Skeletal muscle cell (primary cell): ENCODE data around the gene TNRC6C.
A peak's percentile ranks its signal among the peaks of the same experiment; 100 is the strongest.

ENCODE experiments used
- DNase-seq: peaks from one replicate; pipeline ENCODE4 v3.0.0-alpha.2; 2010; ENCODE audit warnings: low read depth
- H3K4me3 ChIP-seq: 2 replicates; pipeline ENCODE4 v1.5.1; 2011; ENCODE audit warnings: low read depth, mild to moderate bottlenecking, control low read depth, low read length, moderate library complexity

The TNRC6C gene

DNA sequence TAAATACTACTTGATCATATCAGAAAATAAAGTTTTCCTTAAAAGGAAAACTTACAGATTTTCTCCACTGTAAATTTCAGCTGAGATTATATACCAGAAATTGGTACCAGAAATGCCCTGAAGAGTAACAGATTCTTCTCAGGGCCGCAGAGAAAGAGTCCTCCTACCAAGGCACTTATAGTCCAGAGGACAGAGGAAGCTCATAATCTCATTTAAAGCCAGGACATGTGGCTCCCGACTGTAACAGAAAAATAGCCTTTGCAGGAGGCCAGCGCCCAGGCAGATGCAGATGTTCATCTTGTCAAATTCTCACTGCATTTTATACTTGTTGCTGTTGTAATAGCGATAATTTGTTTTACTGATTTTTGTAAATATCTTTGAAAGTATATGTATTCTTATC lies 43.7 kb downstream of the TNRC6C start:
- DNase-seq, result no peak
- no peak overlapping the region for H3K4me3 ChIP-seq

DNA sequence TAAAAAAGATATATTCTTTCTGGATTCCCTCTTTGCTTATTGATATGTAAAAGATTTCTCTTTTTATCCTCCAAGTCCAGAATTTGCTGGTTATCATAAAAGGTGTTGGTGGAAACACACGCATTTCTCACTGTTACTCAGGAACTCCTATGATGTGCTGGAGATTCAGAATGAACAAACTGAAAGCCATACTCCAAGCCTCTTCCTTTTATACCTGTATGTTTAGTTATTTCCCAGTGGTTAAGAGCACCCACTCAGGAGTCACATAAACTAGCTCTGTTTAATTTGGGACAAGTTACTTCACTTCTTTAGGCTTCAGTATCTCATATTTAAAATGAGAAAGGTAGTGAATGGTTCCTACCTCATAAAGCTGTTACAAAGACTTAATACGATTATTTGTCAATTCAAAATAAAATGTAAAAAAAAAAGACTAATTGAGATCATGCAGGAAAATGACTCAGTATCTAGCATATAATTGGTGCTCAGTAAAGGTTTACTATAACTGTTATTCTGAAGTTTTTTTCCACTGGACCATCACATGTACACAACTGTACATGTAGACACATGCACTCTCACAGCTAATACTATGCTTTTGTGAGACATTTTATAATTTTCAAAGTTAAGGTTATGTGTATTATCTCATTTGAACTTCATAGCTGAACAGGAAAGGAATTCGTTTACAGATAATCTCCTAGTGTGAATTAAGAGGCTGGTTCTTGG lies 47.1 kb downstream of the TNRC6C start:
- no peak overlapping the region for H3K4me3 ChIP-seq
- DNase-seq, result no peak

DNA sequence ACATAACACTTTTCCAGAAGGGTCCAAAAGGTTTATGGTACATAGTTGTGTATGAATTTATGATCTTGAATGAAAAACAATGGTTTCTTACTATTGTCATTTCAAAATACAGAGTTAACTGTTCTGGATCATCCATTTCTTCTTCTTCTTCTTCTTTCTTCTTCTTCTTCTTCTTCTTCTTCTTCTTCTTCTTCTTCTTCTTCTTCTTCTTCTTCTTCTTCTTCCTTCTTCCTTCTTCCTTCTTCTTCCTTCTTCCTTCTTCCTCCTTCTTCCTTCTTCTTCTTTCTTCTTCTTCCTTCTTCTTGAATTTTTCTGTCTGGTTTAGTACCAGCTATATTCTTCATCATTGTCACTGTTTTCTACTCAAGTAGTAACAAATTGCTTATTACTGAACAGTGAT lies 47.8 kb downstream of the TNRC6C start:
- no peak for DNase-seq
- H3K4me3 ChIP-seq, result no peak overlapping the region

DNA sequence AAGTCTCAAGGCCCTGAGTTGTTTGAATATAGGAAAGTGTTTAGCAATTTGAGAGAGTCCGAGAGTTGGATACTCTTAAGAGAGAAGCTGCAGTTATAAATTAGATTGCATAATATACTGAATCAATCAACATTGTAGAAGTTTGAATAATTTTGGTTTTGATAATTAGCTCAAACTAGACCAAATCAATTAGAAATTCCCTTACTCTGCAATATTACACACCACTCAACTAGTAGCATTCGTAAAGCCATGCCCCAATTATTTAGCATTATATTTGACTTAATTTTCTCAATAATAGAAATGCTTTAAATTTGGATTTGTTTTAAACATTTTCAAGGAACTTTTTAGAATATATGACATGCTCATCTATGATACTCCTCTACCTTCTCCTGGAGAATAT lies 49.1 kb downstream of the TNRC6C start:
- no peak for DNase-seq
- no peak overlapping the region for H3K4me3 ChIP-seq

DNA sequence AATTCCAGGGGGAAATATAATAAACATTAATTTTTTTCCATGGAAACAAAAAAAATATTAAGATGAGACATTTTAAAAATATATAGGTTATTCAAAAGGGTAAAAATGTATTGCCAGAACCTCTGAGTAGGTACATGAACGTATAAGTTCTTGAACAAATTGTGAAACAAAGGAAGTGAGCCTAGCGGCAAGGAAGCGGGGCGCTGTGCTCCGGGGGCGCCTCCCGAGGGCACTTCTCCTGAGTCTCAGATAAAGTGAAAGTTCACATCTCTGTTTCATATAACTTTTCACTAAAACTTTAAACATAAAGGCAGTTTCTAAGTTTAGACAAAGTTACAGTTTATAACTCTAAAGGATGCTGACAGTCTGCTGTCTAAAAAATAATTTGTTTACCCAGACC lies 52.3 kb downstream of the TNRC6C start:
- no peak for DNase-seq
- H3K4me3 ChIP-seq, result no peak overlapping the region

DNA sequence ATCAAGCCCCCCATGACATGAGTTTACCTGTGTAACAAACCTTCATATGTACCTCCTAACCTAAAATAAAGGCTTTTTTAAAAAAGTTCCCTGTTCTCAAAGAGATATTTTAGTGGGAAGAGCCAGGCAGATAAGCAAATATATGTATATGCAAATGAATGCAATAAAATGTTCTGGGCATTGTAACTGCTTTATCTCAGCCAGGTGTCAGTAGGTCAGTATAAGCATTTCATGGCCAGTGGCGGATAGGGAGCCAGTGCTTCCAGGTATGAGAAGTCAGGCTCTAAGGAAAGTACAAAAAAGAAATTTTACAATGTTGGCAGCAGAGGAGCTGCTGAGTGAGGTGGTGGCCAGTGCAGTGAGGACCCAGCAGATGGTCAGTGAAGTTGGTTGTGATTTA lies 53.9 kb downstream of the TNRC6C start:
- H3K4me3 ChIP-seq, result no peak overlapping the region
- no peak for DNase-seq

DNA sequence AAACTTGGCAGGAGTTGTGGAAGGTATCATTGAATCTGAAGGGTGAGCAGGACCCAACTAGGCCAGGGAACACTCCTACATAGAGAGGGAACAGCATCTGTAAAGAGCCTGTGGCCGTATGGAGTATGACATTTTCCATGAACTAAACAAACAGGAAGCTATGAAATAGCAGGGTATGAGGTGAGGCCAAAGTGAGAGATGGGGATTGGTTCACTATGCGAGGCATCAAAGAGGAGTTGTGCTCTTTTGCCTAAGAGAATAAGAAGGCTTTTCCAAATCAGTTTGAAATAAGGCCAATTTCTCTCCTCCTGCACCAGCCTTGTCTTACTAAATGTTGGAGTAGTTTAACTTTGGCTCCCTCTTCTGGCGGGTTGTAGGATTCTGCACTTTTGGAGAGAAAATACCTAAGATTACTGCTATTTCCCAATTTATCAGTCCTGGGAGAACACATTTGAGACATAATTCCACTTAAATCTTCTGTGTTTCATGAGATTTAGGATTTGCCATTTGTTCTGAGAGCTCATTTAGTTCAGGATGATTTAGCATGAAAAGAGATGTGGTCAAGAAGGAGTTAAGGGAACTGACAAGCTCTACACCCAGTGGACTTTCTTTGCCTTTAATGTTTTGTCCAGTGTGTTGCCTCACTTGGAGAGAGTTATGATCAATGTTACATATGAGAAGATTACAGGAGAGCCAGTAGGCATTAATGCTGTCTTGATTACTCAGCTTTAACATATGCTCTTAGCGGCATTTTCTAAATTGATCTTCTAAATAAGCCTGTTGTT lies 55.4 kb downstream of the TNRC6C start:
- no peak overlapping the region for H3K4me3 ChIP-seq
- DNase-seq, result no peak

DNA sequence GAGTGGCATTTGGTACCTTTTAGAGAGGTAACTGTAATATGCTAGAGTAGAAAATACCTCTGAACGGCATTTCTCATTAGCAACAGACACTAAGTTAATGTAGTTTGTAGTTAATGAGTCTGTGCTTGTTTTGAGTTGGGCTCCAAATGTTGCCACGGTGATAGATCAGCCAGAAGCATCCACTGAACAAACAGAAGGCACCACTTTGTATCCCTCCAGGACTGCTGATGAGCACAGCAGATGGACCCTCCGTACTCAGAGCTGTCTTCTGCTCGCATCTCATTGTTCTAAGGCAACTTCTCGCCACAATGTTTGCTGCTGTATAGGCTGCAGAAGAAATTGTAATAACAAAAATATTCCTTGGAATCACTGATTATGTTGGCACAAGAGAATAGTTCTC lies 56.1 kb downstream of the TNRC6C start:
- DNase-seq, result no peak
- no peak overlapping the region for H3K4me3 ChIP-seq

DNA sequence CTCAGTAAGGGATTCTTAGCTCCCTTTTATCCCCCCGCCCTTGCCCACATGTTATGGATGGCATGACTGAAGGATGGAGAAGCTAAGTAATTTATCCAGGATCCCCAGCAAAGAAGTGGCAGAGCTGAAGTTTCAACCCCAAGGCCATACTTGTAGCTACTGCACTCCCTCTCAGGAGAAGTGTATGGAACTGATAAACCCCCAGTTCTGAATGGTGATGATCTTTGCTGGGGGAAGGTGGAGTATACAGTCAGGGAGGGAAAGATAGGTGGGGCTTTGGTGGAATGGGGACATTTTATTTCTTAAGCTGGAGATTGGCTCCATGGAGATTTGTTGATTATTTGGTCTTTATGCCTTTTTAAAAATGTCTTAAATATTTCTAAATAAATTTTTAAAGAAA lies 58.3 kb downstream of the TNRC6C start:
- no peak overlapping the region for H3K4me3 ChIP-seq
- DNase-seq, result no peak

DNA sequence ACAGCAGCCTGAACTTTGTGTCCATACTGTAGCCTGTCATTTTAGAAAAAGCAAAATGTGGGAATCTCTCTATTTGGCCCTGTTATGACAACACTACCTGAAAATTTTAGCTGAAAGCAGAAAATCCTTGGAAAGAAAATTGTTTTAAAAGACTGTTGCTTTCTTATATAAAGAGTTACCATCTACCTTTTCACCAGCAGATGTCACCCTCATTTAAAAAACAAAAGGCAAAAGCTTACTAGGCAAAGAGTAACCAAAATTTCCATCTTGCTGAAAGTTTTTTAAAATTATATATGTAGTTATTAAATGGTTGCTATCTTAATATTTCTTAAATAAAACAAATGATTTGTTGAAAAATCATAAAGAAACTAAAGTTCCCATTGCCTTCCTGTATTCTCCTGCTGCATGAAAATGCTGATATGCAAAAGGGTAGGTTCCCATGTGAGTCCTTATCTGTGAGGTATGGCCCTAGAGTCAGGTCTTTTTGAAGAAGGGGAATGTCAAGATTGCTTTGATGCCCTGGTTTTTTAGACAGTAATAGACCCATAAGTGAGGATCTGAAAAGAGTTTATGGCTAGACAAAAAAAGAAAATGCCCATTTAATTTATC lies 61.0 kb downstream of the TNRC6C start:
- no peak for DNase-seq
- no peak overlapping the region for H3K4me3 ChIP-seq

DNA sequence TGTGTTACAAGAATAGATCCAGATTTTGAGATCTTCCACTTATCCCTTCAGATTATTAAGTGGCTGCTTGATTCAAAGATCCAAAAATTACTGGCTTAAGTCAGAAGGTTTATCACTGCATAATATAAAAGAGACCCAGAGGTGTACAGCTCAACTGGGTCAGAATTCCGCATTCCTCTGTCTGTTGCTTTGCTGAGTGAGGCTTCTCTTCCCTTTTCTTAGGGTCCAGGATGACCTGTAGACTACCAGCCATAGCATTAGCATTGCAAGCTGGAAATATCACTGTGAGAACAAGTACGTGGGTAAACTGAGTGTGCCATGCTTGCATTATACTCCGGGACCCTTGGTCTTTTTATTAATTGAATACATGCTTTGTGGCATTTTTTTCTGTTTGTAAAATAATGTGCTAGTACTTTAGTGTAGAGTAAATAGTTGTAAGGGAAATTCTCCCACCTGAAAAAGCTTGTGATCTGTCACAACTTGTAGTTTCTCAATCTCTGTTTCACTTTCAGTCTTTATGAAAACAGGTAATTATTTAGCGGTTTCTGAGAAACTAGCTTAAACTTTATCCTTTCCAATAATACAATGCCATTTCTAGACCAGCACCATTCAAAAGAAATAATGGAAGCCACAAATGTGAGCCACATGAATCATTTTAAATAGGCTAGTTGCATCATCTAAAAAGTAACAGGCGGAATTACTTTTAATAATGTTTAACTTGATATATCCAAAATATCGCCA lies 61.6 kb downstream of the TNRC6C start:
- no peak for DNase-seq
- H3K4me3 ChIP-seq, result no peak overlapping the region

DNA sequence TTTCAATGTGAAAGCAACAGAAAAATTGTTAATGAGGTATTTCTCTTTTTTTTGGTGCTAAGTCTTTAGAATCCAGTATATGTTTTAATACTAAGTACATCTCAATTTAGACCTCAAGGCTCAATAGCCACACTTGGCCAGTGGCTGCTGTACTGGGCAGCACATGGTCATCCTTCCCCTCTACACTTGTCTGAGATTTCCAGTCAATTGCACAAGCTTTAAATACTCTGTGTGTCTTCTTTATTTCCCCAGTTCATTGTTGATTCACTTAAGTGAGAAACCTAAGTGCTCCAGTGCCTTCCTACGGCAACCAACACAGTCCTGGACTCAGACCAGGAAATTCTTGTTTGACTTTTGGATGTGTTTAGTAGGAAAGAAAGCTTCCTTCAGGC lies 62.2 kb downstream of the TNRC6C start:
- no peak overlapping the region for H3K4me3 ChIP-seq
- DNase-seq, result no peak

DNA sequence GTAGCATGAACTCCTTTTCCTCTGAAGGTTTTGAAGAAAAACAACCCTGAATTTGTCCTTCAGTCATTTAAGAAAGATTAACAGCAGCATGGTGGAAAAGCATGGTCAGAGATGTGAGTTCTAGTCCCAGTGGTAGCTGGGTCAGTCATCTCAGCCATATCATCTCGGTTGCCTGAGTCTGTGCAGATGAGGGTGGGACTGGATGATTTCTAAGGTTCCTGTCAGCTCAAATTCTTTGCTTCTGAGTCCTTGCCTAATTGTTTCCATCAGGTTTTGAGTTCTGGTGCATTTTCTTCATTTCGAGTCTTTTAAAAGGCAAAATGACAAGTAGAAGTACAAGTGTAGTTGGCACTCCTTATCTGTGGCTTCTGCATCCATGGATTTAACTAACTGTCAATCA lies 63.9 kb downstream of the TNRC6C start:
- no peak for DNase-seq
- no peak overlapping the region for H3K4me3 ChIP-seq

DNA sequence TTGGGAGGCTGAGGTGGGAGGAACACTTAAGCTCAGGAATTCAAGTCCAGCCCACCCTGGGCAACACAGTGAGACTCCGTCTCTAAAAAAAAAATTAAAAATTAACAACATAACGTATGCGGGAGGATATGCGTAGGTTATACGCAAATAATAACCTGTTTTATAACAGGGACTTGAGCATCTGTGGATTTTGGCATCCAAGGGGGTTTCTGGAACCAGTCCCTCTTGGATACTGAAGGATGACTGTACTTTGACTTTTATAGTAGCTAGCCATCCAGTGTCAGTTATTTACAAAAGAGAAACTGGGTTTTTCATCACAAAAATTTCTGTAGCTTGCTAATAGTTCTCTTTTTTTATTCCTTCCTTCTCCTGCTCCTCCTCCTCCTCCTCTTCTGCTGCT lies 64.5 kb downstream of the TNRC6C start:
- DNase-seq, result no peak
- no peak overlapping the region for H3K4me3 ChIP-seq

DNA sequence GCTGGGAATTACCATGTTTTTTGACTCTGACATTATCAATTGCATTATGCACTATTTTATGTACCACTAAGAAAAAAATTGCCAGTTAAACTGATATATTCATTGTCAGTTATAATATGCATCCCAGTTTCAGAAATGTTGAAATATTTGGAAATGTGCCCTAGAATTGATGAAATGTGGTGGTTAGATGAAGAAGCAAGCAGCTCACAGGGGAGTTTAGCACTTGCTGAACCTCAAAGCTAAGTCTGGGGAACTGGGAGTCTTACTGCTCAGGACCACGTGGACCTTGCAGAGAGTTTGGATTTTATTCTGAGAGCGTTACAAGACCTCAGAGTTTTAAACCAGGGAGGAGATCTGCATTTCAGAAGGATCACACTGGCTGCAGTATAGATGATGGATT lies 67.9 kb downstream of the TNRC6C start:
- no peak overlapping the region for H3K4me3 ChIP-seq

DNA sequence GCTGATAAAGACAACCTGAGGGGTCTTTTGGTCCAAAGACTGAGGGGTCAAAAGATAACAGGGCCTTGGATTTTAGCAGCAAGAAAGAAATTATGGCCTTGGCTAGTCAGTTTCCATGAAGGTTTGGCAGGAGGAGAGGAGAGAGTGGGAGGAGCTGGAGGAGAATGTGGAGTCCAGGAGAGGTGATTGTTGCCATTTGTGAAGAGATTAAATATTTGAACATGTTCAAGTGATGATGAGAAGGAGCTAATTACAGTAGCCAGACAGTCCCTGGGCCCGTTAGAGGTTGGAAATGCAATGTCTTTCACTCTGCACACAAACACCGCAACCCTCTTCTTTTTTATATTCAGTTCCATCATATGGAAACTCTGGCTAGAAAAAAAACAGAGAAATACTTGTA lies 68.6 kb downstream of the TNRC6C start:
- no peak overlapping the region for H3K4me3 ChIP-seq
- no peak for DNase-seq

More for the DNA sequence above, 67.9 kb downstream of the TNRC6C start:
- DNase-seq, result no peak

DNA sequence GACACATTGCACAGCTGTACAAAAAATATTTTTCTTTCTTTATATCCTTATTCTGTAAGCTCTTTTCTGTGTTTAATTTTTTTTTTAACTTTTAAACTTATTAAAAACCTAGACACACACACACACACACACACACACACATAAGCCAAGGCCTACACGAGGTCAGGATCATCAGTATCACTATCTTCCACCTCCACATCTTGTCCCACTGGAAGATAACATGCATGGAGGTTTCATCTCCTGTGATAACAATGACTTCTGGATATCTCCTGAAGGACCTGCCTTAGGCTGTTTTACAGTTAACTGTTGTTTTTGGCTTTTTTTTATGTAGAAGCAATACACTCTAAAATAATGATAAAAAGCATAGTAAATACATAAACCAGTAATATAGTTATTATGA lies 71.2 kb downstream of the TNRC6C start:
- no peak for DNase-seq
- no peak overlapping the region for H3K4me3 ChIP-seq

DNA sequence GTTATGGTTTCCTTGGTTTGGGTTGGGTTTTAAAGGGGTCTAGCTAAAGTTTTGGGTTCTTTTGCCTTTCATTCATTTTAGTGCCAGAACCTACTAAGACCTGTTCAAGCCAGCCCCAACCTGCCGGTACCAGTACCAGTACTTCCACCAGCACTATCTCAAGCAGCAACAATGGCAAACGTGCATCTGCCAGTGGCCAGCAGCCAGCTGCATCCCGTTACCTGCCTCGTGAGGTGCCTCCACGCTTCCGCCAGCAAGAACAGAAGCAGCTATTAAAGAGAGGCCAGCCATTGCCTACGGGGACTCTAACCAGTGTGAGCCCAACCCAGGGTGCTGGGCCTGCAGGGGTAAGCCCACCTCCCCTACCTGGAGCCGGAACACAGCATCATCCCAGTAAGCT lies 72.9 kb downstream of the TNRC6C start:
- H3K4me3 ChIP-seq, result no peak overlapping the region
- DNase-seq, result no peak

DNA sequence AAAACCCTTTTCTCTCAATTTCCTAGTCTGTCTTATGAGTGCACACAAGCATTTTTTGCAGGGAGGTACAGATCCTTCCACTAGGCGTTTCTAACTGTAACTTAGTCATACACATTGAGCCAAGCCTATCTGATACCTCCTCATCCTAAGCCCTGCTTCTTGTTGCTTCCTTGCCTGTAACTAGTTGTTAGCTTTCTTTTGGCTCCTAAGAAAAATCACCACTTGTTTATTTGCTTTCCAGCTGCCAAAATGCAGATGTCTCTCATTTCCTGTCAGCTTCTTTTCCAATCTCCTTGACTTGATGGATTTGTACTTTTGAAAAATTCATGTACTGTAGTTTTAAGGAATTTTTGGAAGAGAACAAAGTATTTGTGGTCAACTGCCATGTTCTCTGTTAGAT lies 73.7 kb downstream of the TNRC6C start:
- no peak overlapping the region for H3K4me3 ChIP-seq
- DNase-seq, result peak; percentile 21

DNA sequence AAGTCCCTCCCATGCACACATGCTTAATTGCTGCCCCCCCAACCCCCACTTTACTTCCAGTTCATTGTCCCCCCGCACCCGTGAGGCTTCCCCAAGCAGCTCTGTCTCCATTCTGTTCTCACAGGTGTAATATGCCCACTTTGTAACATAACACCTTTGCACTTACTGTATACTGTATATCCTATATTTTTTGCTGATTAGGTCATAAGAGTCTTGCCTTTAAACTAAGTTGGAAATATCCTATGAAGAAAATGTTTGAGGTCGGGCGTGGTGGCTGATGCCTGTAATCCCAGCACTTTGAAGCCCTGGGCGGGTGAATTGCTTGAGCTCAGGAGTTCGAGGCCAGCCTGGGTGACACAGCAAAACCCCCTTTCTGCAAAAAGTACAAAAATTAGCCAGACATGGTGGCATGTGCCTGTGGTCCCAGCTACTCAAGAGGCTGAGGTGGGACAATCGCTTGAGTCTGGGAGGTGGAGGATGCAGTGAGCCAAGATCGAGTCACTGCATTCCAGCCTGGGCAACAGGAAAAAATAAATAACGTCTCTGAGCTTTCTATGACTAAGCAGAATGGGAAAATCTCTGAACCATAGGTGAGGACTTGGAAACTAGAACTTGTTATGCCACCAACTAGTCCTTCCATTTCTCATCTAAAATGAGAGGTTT lies 76.1 kb downstream of the TNRC6C start:
- H3K4me3 ChIP-seq, result no peak overlapping the region
- DNase-seq, result no peak
